KOPT-K1 (cell line): ENCODE results near the gene AREL1.

Experiments used
- H3K27ac ChIP-seq: fragments of 200-600 bp; sonication (generic); 2 replicates; pipeline ENCODE4 v1.5.1; 2016; ENCODE audit warnings: antibody characterized with exemption, mild to moderate bottlenecking, low read depth, low read length; ENCODE audit not compliant: poor library complexity, severe bottlenecking
- H3K36me3 ChIP-seq: fragments of 200-600 bp; sonication (generic); 2 replicates; pipeline ENCODE4 v1.5.1; 2017; ENCODE audit warnings: antibody characterized with exemption, mild to moderate bottlenecking, low read length, moderate library complexity; ENCODE audit not compliant: insufficient read depth
- H3K9me3 ChIP-seq: fragments of 200-600 bp; sonication (generic); 2 replicates; pipeline ENCODE4 v1.5.1; 2017; ENCODE audit warnings: antibody characterized with exemption, low read length, mild to moderate bottlenecking; ENCODE audit not compliant: insufficient read depth, poor library complexity, severe bottlenecking

The AREL1 gene

GRCh38 chr14:74645244-74645643, 67.6 kb downstream of the AREL1 start:
- no peak overlapping the region for H3K27ac ChIP-seq
- H3K9me3 ChIP-seq, result no peaks in the 10 kb centered on the region
- H3K36me3 ChIP-seq, result no peaks in the 10 kb centered on the region

GRCh38 chr14:74641601-74642391, 71.1 kb downstream of the AREL1 start:
- no peak overlapping the region for H3K27ac ChIP-seq
- H3K36me3 ChIP-seq, result no peaks in the 10 kb centered on the region
- no peaks in the 10 kb centered on the region for H3K9me3 ChIP-seq

GRCh38 chr14:74638966-74639365, 73.9 kb downstream of the AREL1 start:
- H3K27ac ChIP-seq, result no peak overlapping the region

GRCh38 chr14:74638066-74638465, 74.8 kb downstream of the AREL1 start:
- Histone ChIP-seq H3K9me3 (no peaks in the 10 kb centered on the region), H3K27ac (no peak overlapping the region), H3K36me3 (no peaks in the 10 kb centered on the region)

More at GRCh38 chr14:74638966-74639365, 73.9 kb downstream of the AREL1 start:
- no peaks in the 10 kb centered on the region for H3K9me3 ChIP-seq
- H3K36me3 ChIP-seq, result no peaks in the 10 kb centered on the region

- Histone ChIP-seq H3K36me3 (no peaks in the 10 kb centered on the region), H3K27ac (no peak overlapping the region), H3K9me3 (no peaks in the 10 kb centered on the region)
Measured at GRCh38 chr14:74637178-74637550, 75.7 kb downstream of the AREL1 start.

- Histone ChIP-seq H3K27ac (no peak overlapping the region), H3K9me3 (no peaks in the 10 kb centered on the region), H3K36me3 (no peaks in the 10 kb centered on the region)
Measured at GRCh38 chr14:74636424-74637177, 76.3 kb downstream of the AREL1 start.

GRCh38 chr14:74635847-74636246, 77.0 kb downstream of the AREL1 start:
- no peaks in the 10 kb centered on the region for H3K9me3 ChIP-seq
- no peak overlapping the region for H3K27ac ChIP-seq
- H3K36me3 ChIP-seq, result no peaks in the 10 kb centered on the region

- no peaks in the 10 kb centered on the region for H3K9me3 ChIP-seq
- H3K27ac ChIP-seq, result no peak overlapping the region
- H3K36me3 ChIP-seq, result no peaks in the 10 kb centered on the region
Measured at GRCh38 chr14:74634964-74635363, 77.9 kb downstream of the AREL1 start.

GRCh38 chr14:74634481-74634880, 78.4 kb downstream of the AREL1 start:
- Histone ChIP-seq H3K27ac (no peak overlapping the region), H3K9me3 (no peaks in the 10 kb centered on the region), H3K36me3 (no peaks in the 10 kb centered on the region)

GRCh38 chr14:74630881-74631690, 81.8 kb downstream of the AREL1 start:
- no peaks in the 10 kb centered on the region for H3K9me3 ChIP-seq
- no peaks in the 10 kb centered on the region for H3K36me3 ChIP-seq
- no peak overlapping the region for H3K27ac ChIP-seq

GRCh38 chr14:74628418-74628817, 84.5 kb downstream of the AREL1 start:
- H3K9me3 ChIP-seq, result no peaks in the 10 kb centered on the region
- no peak overlapping the region for H3K27ac ChIP-seq
- H3K36me3 ChIP-seq, result no peaks in the 10 kb centered on the region

- Histone ChIP-seq H3K36me3 (no peaks in the 10 kb centered on the region), H3K9me3 (no peaks in the 10 kb centered on the region), H3K27ac (no peak overlapping the region)
Measured at GRCh38 chr14:74627076-74627475, 85.8 kb downstream of the AREL1 start.

- H3K9me3 ChIP-seq, result no peaks in the 10 kb centered on the region
- no peaks in the 10 kb centered on the region for H3K36me3 ChIP-seq
- no peak overlapping the region for H3K27ac ChIP-seq
Measured at GRCh38 chr14:74622257-74622656, 90.6 kb downstream of the AREL1 start.

GRCh38 chr14:74621556-74621955, 91.3 kb downstream of the AREL1 start:
- no peaks in the 10 kb centered on the region for H3K9me3 ChIP-seq
- H3K27ac ChIP-seq, result no peak overlapping the region
- H3K36me3 ChIP-seq, result no peaks in the 10 kb centered on the region

- H3K27ac ChIP-seq, result no peak overlapping the region
- no peaks in the 10 kb centered on the region for H3K9me3 ChIP-seq
- no peaks in the 10 kb centered on the region for H3K36me3 ChIP-seq
Measured at GRCh38 chr14:74620923-74621322, 92.0 kb downstream of the AREL1 start.
